ENCODE results near the gene AFF4. TPM values are rescaled to one million over a fixed set of nuclear protein-coding genes. Genes with fewer than 3 reads are reported as not detected.

Gene AFF4
- total and polyA plus RNA-seq, 9 of the 15 experiments (the other 6 are each of a cell fraction or from before 2014, with no cell fraction given) = 1.7 to 25.8 (median 17.9) TPM

DNA sequence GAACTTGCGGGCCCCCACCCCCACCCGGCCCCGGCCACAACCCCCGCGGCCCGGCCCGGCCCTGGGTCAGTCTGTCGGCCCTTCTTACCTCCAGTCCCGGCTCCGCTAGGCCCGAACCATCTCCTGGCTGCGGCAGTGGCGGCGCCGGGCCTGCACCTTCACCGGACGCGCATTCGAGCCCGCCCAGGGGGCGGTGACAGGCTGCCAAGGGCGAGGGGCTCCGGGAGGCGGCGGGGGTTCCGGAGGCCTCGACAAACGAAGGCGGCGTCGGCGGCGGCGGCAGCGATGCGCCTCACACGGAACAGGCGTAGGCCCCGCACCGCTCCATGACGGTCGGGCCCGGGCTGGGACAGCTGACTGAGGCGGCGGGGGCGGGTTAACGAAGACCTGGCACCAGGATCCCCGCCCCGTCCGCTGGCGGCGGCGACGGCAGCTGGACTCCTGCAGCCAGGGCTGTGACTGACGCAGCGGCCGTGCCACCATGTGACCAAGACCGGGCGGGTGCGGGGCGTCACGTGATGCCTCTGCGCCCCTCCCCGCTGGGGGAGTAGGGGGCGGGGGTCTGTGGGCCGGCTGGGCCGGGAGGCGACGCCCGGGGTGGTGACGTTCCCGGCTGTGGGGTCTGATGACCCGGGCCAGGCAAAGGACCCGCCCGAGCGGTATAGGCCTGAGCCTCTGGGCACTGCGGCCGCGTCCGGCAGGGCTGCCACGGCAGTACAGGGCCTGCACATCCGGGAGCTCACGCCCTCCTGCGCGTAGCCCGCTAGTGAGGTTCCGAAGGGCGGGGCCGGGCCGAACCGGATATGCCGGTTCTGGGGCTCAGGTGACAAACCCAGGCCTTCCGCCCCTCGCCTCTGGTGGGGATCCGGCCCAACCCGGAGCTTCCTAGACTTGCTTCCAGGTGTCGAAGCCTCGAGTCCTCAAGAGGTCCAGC lies at the start of gene AFF4 (continued):
- TF ChIP-seq, protein P1, sequence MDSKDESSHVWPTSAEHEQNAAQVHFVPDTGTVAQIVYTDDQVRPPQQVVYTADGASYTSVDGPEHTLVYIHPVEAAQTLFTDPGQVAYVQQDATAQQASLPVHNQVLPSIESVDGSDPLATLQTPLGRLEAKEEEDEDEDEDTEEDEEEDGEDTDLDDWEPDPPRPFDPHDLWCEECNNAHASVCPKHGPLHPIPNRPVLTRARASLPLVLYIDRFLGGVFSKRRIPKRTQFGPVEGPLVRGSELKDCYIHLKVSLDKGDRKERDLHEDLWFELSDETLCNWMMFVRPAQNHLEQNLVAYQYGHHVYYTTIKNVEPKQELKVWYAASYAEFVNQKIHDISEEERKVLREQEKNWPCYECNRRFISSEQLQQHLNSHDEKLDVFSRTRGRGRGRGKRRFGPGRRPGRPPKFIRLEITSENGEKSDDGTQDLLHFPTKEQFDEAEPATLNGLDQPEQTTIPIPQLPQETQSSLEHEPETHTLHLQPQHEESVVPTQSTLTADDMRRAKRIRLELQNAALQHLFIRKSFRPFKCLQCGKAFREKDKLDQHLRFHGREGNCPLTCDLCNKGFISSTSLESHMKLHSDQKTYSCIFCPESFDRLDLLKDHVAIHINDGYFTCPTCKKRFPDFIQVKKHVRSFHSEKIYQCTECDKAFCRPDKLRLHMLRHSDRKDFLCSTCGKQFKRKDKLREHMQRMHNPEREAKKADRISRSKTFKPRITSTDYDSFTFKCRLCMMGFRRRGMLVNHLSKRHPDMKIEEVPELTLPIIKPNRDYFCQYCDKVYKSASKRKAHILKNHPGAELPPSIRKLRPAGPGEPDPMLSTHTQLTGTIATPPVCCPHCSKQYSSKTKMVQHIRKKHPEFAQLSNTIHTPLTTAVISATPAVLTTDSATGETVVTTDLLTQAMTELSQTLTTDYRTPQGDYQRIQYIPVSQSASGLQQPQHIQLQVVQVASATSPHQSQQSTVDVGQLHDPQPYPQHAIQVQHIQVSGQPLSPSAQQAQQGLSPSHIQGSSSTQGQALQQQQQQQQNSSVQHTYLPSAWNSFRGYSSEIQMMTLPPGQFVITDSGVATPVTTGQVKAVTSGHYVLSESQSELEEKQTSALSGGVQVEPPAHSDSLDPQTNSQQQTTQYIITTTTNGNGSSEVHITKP (IDR thresholded peaks at IDR 0.05; ENCODE audit: partially characterized antibody) = peak; percentile 64
- TF ChIP-seq L3MBTL2 (IDR thresholded peaks at IDR 0.05) (peak; percentile 95), PPARD (CRISPR knock-in tag; IDR thresholded peaks at IDR 0.05) (no peak), TARDBP (IDR thresholded peaks at IDR 0.05) (no peak), NFE2 (IDR thresholded peaks at IDR 0.05; ENCODE audit: low read depth) (no peak)
- TF ChIP-seq, protein P2, sequence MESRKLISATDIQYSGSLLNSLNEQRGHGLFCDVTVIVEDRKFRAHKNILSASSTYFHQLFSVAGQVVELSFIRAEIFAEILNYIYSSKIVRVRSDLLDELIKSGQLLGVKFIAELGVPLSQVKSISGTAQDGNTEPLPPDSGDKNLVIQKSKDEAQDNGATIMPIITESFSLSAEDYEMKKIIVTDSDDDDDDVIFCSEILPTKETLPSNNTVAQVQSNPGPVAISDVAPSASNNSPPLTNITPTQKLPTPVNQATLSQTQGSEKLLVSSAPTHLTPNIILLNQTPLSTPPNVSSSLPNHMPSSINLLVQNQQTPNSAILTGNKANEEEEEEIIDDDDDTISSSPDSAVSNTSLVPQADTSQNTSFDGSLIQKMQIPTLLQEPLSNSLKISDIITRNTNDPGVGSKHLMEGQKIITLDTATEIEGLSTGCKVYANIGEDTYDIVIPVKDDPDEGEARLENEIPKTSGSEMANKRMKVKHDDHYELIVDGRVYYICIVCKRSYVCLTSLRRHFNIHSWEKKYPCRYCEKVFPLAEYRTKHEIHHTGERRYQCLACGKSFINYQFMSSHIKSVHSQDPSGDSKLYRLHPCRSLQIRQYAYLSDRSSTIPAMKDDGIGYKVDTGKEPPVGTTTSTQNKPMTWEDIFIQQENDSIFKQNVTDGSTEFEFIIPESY (CRISPR knock-in tag; IDR thresholded peaks at IDR 0.05) = peak; percentile 1; the same call in 1 of the 2 replicates
- TF ChIP-seq, protein P3, sequence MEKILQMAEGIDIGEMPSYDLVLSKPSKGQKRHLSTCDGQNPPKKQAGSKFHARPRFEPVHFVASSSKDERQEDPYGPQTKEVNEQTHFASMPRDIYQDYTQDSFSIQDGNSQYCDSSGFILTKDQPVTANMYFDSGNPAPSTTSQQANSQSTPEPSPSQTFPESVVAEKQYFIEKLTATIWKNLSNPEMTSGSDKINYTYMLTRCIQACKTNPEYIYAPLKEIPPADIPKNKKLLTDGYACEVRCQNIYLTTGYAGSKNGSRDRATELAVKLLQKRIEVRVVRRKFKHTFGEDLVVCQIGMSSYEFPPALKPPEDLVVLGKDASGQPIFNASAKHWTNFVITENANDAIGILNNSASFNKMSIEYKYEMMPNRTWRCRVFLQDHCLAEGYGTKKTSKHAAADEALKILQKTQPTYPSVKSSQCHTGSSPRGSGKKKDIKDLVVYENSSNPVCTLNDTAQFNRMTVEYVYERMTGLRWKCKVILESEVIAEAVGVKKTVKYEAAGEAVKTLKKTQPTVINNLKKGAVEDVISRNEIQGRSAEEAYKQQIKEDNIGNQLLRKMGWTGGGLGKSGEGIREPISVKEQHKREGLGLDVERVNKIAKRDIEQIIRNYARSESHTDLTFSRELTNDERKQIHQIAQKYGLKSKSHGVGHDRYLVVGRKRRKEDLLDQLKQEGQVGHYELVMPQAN (IDR thresholded peaks at IDR 0.05; ENCODE audit: borderline replicate concordance) = peak; percentile 67; the same call in 1 of the 2 replicates
- TF ChIP-seq, protein P4, sequence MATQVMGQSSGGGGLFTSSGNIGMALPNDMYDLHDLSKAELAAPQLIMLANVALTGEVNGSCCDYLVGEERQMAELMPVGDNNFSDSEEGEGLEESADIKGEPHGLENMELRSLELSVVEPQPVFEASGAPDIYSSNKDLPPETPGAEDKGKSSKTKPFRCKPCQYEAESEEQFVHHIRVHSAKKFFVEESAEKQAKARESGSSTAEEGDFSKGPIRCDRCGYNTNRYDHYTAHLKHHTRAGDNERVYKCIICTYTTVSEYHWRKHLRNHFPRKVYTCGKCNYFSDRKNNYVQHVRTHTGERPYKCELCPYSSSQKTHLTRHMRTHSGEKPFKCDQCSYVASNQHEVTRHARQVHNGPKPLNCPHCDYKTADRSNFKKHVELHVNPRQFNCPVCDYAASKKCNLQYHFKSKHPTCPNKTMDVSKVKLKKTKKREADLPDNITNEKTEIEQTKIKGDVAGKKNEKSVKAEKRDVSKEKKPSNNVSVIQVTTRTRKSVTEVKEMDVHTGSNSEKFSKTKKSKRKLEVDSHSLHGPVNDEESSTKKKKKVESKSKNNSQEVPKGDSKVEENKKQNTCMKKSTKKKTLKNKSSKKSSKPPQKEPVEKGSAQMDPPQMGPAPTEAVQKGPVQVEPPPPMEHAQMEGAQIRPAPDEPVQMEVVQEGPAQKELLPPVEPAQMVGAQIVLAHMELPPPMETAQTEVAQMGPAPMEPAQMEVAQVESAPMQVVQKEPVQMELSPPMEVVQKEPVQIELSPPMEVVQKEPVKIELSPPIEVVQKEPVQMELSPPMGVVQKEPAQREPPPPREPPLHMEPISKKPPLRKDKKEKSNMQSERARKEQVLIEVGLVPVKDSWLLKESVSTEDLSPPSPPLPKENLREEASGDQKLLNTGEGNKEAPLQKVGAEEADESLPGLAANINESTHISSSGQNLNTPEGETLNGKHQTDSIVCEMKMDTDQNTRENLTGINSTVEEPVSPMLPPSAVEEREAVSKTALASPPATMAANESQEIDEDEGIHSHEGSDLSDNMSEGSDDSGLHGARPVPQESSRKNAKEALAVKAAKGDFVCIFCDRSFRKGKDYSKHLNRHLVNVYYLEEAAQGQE (IDR thresholded peaks at IDR 0.05; ENCODE audit: borderline replicate concordance) = peak; percentile 97
- TF ChIP-seq, protein P4 (CRISPR knock-in tag; IDR thresholded peaks at IDR 0.05; ENCODE audit: low read depth) = no peak; the same call in none of the 2 replicates

Data from K562 (cell line).